ENCODE measurements around the gene ERICH2.

ERICH2 gene

DNA sequence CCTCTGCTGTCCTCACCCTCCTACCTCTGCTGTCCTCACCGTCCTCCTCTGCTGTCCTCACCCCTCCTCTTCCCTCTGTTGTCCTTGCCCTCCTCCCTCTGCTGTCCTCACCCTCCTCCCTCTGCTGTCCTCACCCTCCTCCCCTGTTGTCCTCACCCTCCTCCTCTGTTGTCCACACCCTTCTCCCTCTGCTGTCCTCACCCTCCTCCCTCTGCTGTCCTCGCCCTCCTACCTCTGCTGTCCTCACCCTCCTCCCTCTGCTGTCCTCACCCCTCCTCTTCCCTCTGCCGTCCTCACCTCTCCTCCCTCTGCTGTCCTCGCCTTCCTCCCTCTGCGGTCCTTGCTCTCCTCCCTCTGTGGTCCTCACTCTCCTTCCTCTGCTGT is 58.3 kb downstream of the ERICH2 start:
- no peaks in the 10 kb centered on the region for H4K20me1 ChIP-seq (ENCODE audit: insufficient read depth, low read length)

DNA sequence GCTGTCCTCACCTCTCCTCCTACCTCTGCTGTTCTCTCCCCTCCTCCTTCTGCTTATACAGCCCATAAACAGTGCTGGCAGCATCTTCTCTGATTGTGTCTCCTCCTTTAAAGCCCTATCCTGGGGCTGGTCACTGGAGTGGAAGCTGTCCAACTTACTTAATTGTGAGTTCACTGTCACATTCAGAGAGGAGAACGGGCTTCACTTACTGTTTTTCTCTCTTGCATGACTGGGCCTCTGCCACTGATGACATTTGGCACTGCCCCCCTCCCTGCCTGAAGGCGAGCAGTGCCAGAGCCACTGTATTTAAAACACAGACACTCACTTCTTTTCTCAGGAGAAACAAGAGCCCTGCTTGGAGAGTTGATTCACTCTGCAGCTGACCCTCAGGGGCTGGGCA is 58.9 kb downstream of the ERICH2 start:
- H3K9me3 ChIP-seq (replicated peaks; ENCODE audit: insufficient read depth, low read length), result no peaks in the 10 kb centered on the region
- H3K9ac ChIP-seq (ENCODE audit: low read length), result no peak overlapping the region
- H4K20me1 ChIP-seq (ENCODE audit: insufficient read depth, low read length), result no peaks in the 10 kb centered on the region
- H3K4me2 ChIP-seq (ENCODE audit: low read depth, low read length), result no peak overlapping the region
- DNase-seq, result no peak
- no peaks in the 10 kb centered on the region for H3F3A ChIP-seq (ENCODE audit: insufficient read depth, low read length)
- no peaks in the 10 kb centered on the region for H3K79me2 ChIP-seq (ENCODE audit: low read length)
- peaks cover 16% of the 10 kb centered on the region for H3K27me3 ChIP-seq (replicated peaks; ENCODE audit: insufficient read depth, low read length)
- no peaks in the 10 kb centered on the region for H3K9me2 ChIP-seq (replicated peaks; ENCODE audit: insufficient read depth, low read length)
- H3K36me3 ChIP-seq (replicated peaks; ENCODE audit: insufficient read depth, low read length), result no peaks in the 10 kb centered on the region
- H3K4me1 ChIP-seq (ENCODE audit: low read length), result no peaks in the 10 kb centered on the region
- H2AFZ ChIP-seq (ENCODE audit: low read length), result no peak overlapping the region
- no peak overlapping the region for H3K27ac ChIP-seq (ENCODE audit: low read length)
- H3K4me3 ChIP-seq (ENCODE audit: low read length), result no peak overlapping the region
- TF ChIP-seq EZH2 (optimal IDR thresholded peaks at IDR 0.05; ENCODE audit: low read depth, low read length) (no peak), EZH2phosphoT487 (IDR thresholded peaks at IDR 0.05; ENCODE audit: low read length) (no peak)
- TF ChIP-seq, protein P1, sequence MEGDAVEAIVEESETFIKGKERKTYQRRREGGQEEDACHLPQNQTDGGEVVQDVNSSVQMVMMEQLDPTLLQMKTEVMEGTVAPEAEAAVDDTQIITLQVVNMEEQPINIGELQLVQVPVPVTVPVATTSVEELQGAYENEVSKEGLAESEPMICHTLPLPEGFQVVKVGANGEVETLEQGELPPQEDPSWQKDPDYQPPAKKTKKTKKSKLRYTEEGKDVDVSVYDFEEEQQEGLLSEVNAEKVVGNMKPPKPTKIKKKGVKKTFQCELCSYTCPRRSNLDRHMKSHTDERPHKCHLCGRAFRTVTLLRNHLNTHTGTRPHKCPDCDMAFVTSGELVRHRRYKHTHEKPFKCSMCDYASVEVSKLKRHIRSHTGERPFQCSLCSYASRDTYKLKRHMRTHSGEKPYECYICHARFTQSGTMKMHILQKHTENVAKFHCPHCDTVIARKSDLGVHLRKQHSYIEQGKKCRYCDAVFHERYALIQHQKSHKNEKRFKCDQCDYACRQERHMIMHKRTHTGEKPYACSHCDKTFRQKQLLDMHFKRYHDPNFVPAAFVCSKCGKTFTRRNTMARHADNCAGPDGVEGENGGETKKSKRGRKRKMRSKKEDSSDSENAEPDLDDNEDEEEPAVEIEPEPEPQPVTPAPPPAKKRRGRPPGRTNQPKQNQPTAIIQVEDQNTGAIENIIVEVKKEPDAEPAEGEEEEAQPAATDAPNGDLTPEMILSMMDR (IDR thresholded peaks at IDR 0.05; ENCODE audit: low read length), result no peak

More for the DNA sequence above, 58.3 kb downstream of the ERICH2 start:
- Histone ChIP-seq H3K4me2 (ENCODE audit: low read depth, low read length) (no peak overlapping the region), H2AFZ (ENCODE audit: low read length) (no peak overlapping the region), H3K27ac (ENCODE audit: low read length) (no peak overlapping the region), H3K79me2 (ENCODE audit: low read length) (no peaks in the 10 kb centered on the region), H3K9me3 (replicated peaks; ENCODE audit: insufficient read depth, low read length) (no peaks in the 10 kb centered on the region), H3K4me1 (ENCODE audit: low read length) (no peaks in the 10 kb centered on the region), H3K9ac (ENCODE audit: low read length) (no peak overlapping the region), H3K9me2 (replicated peaks; ENCODE audit: insufficient read depth, low read length) (no peaks in the 10 kb centered on the region), H3K36me3 (replicated peaks; ENCODE audit: insufficient read depth, low read length) (no peaks in the 10 kb centered on the region), H3F3A (ENCODE audit: insufficient read depth, low read length) (no peaks in the 10 kb centered on the region), H3K27me3 (replicated peaks; ENCODE audit: insufficient read depth, low read length) (peaks cover 16% of the 10 kb centered on the region), H3K4me3 (ENCODE audit: low read length) (no peak overlapping the region)
- DNase-seq, result no peak
- TF ChIP-seq, protein P1 (IDR thresholded peaks at IDR 0.05; ENCODE audit: low read length), result no peak
- TF ChIP-seq EZH2 (optimal IDR thresholded peaks at IDR 0.05; ENCODE audit: low read depth, low read length) (no peak), EZH2phosphoT487 (IDR thresholded peaks at IDR 0.05; ENCODE audit: low read length) (no peak)

DNA sequence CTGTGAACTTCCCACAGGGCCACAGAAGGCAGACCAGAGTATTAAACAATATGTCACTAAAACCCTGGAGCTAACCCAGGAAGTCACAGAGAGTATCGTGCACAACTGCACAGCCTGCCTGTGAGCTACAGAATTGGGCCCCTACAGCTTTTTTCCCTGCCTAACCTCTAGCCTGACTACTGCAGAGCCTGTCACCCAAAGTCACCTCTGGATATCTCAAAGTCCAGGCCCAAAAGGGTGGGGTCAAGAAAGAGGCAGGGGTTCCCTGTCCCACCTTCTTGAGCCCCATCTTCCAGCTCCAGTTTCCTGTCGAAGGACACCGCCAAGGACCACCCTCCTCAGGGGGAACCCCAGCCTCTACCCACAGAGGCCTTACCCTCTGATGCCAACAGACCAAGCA is 60.0 kb downstream of the ERICH2 start:
- Histone ChIP-seq H3F3A (ENCODE audit: insufficient read depth, low read length) (no peaks in the 10 kb centered on the region), H3K27me3 (replicated peaks; ENCODE audit: insufficient read depth, low read length) (peaks cover 15% of the 10 kb centered on the region), H3K4me1 (ENCODE audit: low read length) (no peaks in the 10 kb centered on the region), H4K20me1 (ENCODE audit: insufficient read depth, low read length) (no peaks in the 10 kb centered on the region), H3K9me3 (replicated peaks; ENCODE audit: insufficient read depth, low read length) (no peaks in the 10 kb centered on the region), H2AFZ (ENCODE audit: low read length) (no peak overlapping the region), H3K4me3 (ENCODE audit: low read length) (no peak overlapping the region), H3K9me2 (replicated peaks; ENCODE audit: insufficient read depth, low read length) (no peaks in the 10 kb centered on the region), H3K79me2 (ENCODE audit: low read length) (no peaks in the 10 kb centered on the region), H3K36me3 (replicated peaks; ENCODE audit: insufficient read depth, low read length) (no peaks in the 10 kb centered on the region), H3K9ac (ENCODE audit: low read length) (no peak overlapping the region), H3K27ac (ENCODE audit: low read length) (no peak overlapping the region), H3K4me2 (ENCODE audit: low read depth, low read length) (no peak overlapping the region)
- DNase-seq, result no peak
- TF ChIP-seq, protein P1 (IDR thresholded peaks at IDR 0.05; ENCODE audit: low read length), result no peak
- TF ChIP-seq EZH2phosphoT487 (IDR thresholded peaks at IDR 0.05; ENCODE audit: low read length) (no peak), EZH2 (optimal IDR thresholded peaks at IDR 0.05; ENCODE audit: low read depth, low read length) (no peak)
